HepG2 (cell line): Measurements from ENCODE around the gene PTH2.

Experiments used
- POLR2AphosphoS5 ChIP-seq: IDR thresholded peaks from 2 replicates; pipeline ENCODE4 v1.6.1; 2012; ENCODE audit warnings: low read depth, low read length
- RFX1 ChIP-seq: fragments of 450-650 bp; IDR thresholded peaks from 2 replicates; pipeline ENCODE4 v1.6.1; 2017
- ZFP37 ChIP-seq: sonication (generic); formaldehyde crosslinking; IDR thresholded peaks from 2 replicates; pipeline ENCODE4 v1.4.0; 2020; ENCODE audit warnings: missing genetic modification reagents, borderline replicate concordance

DNA sequence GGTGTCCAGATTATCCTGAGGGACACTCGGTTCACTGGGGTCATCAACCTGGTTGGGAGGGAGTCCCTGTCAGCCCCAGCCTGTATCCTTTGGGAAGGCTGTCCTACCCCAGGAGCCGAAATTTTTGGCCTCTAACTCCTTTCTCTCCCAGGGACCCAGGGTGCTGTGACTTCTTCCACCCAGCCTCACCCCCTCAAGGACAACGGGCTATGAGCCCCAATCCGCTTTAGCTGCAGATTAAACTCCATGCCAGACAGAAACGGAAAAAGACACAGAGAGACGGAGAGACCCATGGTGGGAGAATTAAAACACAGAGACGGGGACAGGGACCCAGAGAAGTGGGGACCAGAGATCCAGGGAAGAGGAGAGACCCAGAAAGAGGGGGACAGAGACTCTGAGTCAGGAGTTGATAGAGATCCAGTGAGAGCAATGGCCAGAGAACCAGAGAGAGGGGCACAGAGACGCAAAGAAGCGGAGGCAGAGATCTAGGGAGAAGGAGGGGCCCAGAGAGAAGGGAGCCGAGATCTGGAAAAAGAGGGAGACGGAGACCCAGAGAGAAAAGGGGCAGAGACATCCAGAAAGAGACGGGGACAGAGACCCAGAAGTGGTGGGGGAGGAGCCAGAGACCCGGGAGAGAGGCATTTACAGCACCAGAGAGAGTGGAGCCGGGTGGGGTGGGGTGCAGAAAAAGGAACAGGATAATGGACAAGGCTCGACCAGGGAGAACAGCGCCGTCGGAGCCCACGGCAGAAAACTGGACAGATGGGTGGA lies 17.4 kb upstream of the PTH2 start:
- TF ChIP-seq POLR2AphosphoS5 (no peak), RFX1 (no peak), ZFP37 (CRISPR knock-in tag) (no peak)
